Stimulated activated naive CD8-positive, alpha-beta T cell treated with anti-CD3 and anti-CD28 coated beads, Interleukin-15, Interleukin-2, amounts not matched to agents 100 ng/mL and 50 ng/mL, for 24 hours (primary cell): ENCODE results near the gene FSD1L.

Source experiments
- H3K27ac Mint-ChIP-seq: one replicate; pipeline ENCODE4 v1.8.0; 2021; ENCODE audit warnings: mild to moderate bottlenecking, mixed read lengths
- H3K27me3 Mint-ChIP-seq: one replicate; pipeline ENCODE4 v1.8.0; 2021; ENCODE audit warnings: mixed read lengths
- H3K36me3 Mint-ChIP-seq: one replicate; pipeline ENCODE4 v1.8.0; 2021; ENCODE audit warnings: low read depth, mixed read lengths
- H3K4me1 Mint-ChIP-seq: one replicate; pipeline ENCODE4 v1.8.0; 2021; ENCODE audit warnings: low read depth, mixed read lengths
- H3K4me3 Mint-ChIP-seq: one replicate; pipeline ENCODE4 v1.8.0; 2021; ENCODE audit warnings: mild to moderate bottlenecking, mixed read lengths
- H3K9me3 Mint-ChIP-seq: one replicate; pipeline ENCODE4 v1.8.0; 2021; ENCODE audit warnings: mixed read lengths

FSD1L gene

GRCh38 chr9:105421864-105422263 lies 26.0 kb upstream of the FSD1L start:
- Mint-ChIP-seq H3K4me3 (no peak overlapping the region), H3K27ac (no peak overlapping the region), H3K27me3 (no peaks in the 10 kb centered on the region), H3K4me1 (no peaks in the 10 kb centered on the region), H3K9me3 (no peaks in the 10 kb centered on the region), H3K36me3 (no peaks in the 10 kb centered on the region)

DNA sequence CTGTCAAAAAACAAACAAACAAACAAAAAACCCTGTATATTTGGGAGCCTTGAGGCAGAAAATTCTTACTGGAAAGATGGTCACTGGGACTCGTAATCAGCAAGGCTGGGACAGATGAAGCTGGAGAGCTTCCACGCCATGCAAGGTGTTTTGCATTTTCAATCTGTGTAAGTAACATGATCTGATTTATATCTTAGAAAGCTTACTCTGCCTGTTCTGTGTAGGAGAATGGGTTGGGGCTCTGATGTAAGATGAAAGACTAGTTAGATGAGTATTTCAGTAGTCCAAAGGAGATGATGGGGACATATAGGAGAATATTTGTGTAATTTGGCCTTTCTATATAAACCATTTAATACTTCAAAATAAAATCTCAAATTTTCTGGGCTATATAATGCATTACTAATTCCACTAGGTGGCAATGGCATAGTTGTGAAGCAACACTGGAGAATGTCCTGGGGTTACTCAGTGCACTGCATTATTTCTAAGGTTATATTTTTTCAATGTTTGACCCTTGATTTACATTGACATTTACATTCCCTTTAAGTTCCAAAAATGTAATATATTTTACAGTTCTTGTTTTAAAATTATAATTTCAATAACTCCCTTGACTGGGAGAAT lies 21.9 kb upstream of the FSD1L start:
- no peaks in the 10 kb centered on the region for H3K27me3 Mint-ChIP-seq
- no peak overlapping the region for H3K27ac Mint-ChIP-seq
- no peaks in the 10 kb centered on the region for H3K4me1 Mint-ChIP-seq
- no peaks in the 10 kb centered on the region for H3K36me3 Mint-ChIP-seq
- H3K4me3 Mint-ChIP-seq: no peak overlapping the region
- no peaks in the 10 kb centered on the region for H3K9me3 Mint-ChIP-seq

GRCh38 chr9:105426657-105427056 lies 21.2 kb upstream of the FSD1L start:
- H3K27me3 Mint-ChIP-seq: no peaks in the 10 kb centered on the region
- no peaks in the 10 kb centered on the region for H3K9me3 Mint-ChIP-seq
- H3K4me3 Mint-ChIP-seq: no peak overlapping the region

GRCh38 chr9:105431424-105432246 lies 16.2 kb upstream of the FSD1L start:
- Mint-ChIP-seq H3K4me3 (no peak overlapping the region), H3K4me1 (no peaks in the 10 kb centered on the region), H3K27ac (no peak overlapping the region), H3K27me3 (no peaks in the 10 kb centered on the region), H3K36me3 (no peaks in the 10 kb centered on the region), H3K9me3 (no peaks in the 10 kb centered on the region)

More at GRCh38 chr9:105426657-105427056, 21.2 kb upstream of the FSD1L start:
- H3K4me1 Mint-ChIP-seq: no peaks in the 10 kb centered on the region
- no peaks in the 10 kb centered on the region for H3K36me3 Mint-ChIP-seq
- H3K27ac Mint-ChIP-seq: no peak overlapping the region

DNA sequence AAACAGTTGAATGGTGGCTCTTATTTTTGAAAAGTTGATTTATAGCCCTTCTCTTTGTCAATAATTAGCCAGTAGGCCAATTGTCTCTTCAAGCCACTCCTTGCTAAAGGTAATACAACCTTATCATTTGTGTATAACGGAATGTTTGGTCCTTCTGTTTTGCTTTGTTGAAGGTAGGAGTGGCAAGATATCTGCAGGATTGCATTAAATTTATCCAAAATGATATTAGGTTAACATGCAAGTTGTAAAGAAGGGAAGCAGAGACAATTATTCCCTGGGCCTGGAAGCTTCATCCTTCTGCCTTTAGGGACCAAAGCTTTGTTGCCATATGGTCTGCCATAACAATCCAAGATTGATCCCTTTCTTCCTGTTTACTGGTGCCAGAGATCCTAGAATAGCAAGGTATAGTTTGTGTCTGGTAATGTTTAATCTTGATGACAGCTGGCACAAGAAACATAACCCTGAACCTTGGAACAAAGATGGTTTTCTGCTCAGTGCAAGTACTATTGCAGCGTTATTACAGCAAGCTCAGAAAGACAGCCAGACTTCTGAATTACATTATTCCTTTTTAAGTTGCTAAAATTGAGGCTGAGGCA lies 15.5 kb upstream of the FSD1L start:
- H3K36me3 Mint-ChIP-seq: no peaks in the 10 kb centered on the region
- no peak overlapping the region for H3K4me3 Mint-ChIP-seq
- no peaks in the 10 kb centered on the region for H3K4me1 Mint-ChIP-seq
- H3K27ac Mint-ChIP-seq: no peak overlapping the region
- H3K9me3 Mint-ChIP-seq: no peaks in the 10 kb centered on the region
- H3K27me3 Mint-ChIP-seq: no peaks in the 10 kb centered on the region

DNA sequence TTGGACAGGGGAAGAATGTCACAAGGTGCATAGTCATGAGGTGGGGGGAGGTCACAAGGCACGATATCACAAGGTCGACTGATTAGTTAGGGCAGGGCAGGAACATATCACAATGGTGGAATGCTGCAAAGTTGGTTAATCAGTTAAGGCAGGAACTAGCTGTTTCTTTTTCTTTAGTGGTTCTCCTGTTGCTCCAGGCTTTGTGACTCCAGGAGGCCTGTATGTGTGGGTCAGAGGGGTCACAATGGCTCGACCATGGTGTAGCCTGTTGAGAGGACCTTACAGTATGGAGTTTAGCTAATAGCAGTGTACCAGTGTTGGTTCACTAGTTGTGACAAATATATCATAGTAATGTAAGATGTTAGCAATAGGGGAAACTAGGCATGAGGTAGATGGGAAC lies 12.4 kb upstream of the FSD1L start:
- Mint-ChIP-seq H3K27me3 (no peaks in the 10 kb centered on the region), H3K4me1 (no peaks in the 10 kb centered on the region), H3K9me3 (no peaks in the 10 kb centered on the region), H3K27ac (no peak overlapping the region), H3K36me3 (no peaks in the 10 kb centered on the region), H3K4me3 (no peak overlapping the region)

DNA sequence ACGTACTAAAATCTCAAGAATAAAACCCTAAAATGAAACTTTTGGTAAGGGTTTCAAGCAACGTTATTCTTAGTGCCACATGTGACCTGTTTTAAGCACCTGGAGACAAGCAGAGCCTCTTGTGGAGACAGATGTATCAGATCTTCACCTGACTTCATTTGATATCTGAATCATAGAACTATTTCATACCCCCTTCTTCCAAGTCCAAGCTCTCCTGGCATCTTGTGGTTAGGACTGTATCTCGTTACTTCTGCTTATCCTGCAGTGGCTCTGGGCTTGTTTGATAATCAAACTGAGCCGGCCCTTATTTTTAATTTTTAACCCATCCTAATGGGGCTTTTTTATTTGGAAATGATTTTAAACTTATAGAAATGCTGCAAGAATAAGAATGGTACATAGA lies 11.1 kb upstream of the FSD1L start:
- Mint-ChIP-seq H3K4me3 (no peak overlapping the region), H3K9me3 (no peaks in the 10 kb centered on the region), H3K36me3 (no peaks in the 10 kb centered on the region), H3K27ac (no peak overlapping the region), H3K4me1 (no peaks in the 10 kb centered on the region), H3K27me3 (no peaks in the 10 kb centered on the region)

GRCh38 chr9:105437704-105438103 lies 10.1 kb upstream of the FSD1L start:
- Mint-ChIP-seq H3K27ac (no peak overlapping the region), H3K4me3 (no peak overlapping the region), H3K4me1 (no peaks in the 10 kb centered on the region), H3K36me3 (no peaks in the 10 kb centered on the region), H3K9me3 (no peaks in the 10 kb centered on the region), H3K27me3 (no peaks in the 10 kb centered on the region)

- H3K4me1 Mint-ChIP-seq: no peaks in the 10 kb centered on the region
- no peaks in the 10 kb centered on the region for H3K27me3 Mint-ChIP-seq
- H3K4me3 Mint-ChIP-seq: no peak overlapping the region
- no peaks in the 10 kb centered on the region for H3K36me3 Mint-ChIP-seq
- no peak overlapping the region for H3K27ac Mint-ChIP-seq
- H3K9me3 Mint-ChIP-seq: no peaks in the 10 kb centered on the region
Observed at GRCh38 chr9:105438141-105438806, 9.6 kb upstream of the FSD1L start.

DNA sequence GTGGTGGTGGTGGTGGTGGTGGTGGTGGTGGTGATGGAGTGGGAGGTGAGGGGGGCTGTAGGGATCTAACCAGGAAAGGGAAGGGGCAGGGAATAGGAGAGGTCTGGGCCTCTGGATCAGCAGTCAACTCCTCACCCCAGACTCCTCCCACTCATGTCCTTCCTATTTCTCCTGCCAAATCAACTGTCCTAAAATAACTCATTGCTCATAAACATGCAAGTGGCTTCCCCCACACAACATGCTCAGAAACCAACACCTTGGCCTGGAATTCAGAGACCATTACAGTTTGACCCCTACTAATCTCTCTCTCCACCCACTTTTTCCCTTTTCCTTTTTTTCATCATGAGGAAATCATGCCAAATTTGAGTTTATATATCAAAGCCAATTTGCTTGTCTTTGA lies 8.4 kb upstream of the FSD1L start:
- Mint-ChIP-seq H3K9me3 (no peaks in the 10 kb centered on the region), H3K27ac (no peak overlapping the region)

GRCh38 chr9:105441616-105442160 lies 6.1 kb upstream of the FSD1L start:
- Mint-ChIP-seq H3K4me1 (no peaks in the 10 kb centered on the region), H3K9me3 (no peaks in the 10 kb centered on the region), H3K27me3 (no peaks in the 10 kb centered on the region)

More for the DNA sequence above, 8.4 kb upstream of the FSD1L start:
- Mint-ChIP-seq H3K4me3 (no peak overlapping the region), H3K4me1 (no peaks in the 10 kb centered on the region), H3K27me3 (no peaks in the 10 kb centered on the region), H3K36me3 (no peaks in the 10 kb centered on the region)

GRCh38 chr9:105443121-105443520 lies 4.7 kb upstream of the FSD1L start:
- Mint-ChIP-seq H3K27me3 (no peaks in the 10 kb centered on the region), H3K36me3 (no peaks in the 10 kb centered on the region), H3K9me3 (no peaks in the 10 kb centered on the region), H3K4me3 (no peak overlapping the region), H3K4me1 (peaks cover 5% of the 10 kb centered on the region), H3K27ac (no peak overlapping the region)

More at GRCh38 chr9:105441616-105442160, 6.1 kb upstream of the FSD1L start:
- H3K27ac Mint-ChIP-seq: no peak overlapping the region
- H3K4me3 Mint-ChIP-seq: no peak overlapping the region
- no peaks in the 10 kb centered on the region for H3K36me3 Mint-ChIP-seq

DNA sequence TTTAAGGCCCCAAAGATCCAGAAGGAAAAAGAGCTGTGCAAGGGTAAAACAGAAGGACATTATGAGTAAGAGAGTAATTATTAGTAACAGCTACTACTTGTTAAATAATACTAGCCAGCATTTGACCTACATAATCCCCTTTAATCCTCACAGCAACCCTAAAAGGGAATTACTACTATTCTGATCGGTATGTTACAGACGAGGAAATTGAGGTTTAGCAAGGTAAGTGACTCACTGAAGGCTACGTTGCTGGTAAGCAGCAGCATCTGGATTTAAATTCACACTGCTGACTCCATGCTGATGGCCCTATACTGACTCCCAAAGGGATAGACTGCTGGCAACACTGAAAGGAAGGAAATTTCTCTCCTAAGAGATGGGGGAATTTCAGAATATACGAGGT lies 3.7 kb upstream of the FSD1L start:
- Mint-ChIP-seq H3K4me1 (peaks cover 10% of the 10 kb centered on the region), H3K36me3 (no peaks in the 10 kb centered on the region), H3K27me3 (peaks cover 7% of the 10 kb centered on the region), H3K4me3 (no peak overlapping the region), H3K27ac (no peak overlapping the region), H3K9me3 (no peaks in the 10 kb centered on the region)

DNA sequence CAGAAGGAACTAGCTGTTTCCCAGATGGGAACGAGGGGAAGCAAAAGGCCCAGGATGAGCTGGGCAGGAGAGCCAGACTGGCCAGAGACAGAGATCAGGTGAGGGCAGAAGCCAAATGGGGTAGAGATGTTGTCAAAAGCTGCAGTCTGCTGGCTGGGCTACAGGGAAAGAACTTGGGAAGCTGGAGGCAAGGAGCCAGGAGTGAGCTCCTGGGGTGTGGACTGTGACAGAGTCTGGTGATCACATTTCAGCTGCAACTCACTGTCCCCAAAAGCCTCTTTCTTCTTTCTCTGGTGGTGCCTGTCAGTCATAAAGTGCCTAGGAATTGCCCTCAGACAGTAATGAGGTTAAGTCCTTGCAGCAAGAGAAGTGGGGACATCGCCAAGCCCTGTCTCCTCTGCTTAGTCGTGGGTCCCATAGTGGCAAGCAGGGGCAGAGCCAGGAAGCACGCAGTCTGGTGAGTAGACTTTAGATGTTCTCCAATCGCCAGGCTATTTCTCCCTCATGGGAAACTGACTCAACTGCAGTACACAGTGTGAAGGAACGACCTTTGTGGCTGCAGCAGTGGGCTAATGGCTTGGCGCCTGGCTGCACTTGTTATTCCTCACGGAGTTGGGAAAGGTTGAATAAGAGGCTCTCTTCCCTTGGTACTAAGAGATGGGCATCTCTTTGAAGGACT lies 2.5 kb upstream of the FSD1L start:
- Mint-ChIP-seq H3K4me1 (peaks cover 10% of the 10 kb centered on the region), H3K9me3 (no peaks in the 10 kb centered on the region), H3K27me3 (peaks cover 8% of the 10 kb centered on the region), H3K36me3 (no peaks in the 10 kb centered on the region), H3K4me3 (no peak overlapping the region), H3K27ac (no peak overlapping the region)
